GM19351 (cell line): ENCODE measurements around the gene MAMLD1.
"Not testable (repeated sequence)": the region's sequence is repeated elsewhere in the genome, so short reads cannot be mapped to it uniquely, and the experiment has no call there.

Experiments used
- ATAC-seq: cut with Tn5 transposase; IDR thresholded peaks from one replicate; pipeline ENCODE4 v1.9.1; 2021; ENCODE audit warnings: mild to moderate bottlenecking, moderate library complexity; ENCODE audit not compliant: unreplicated experiment

Gene MAMLD1

GRCh38 chrX:150362599-150363481, at the start of gene MAMLD1:
MAMLD1 (plus strand) TSS chrX:150363317; CDS start chrX:150445517, 82,200 bp downstream.
- no peak for ATAC-seq

- ATAC-seq = no peak
Measured at GRCh38 chrX:150313514-150313913, 49.6 kb upstream of the MAMLD1 start.

GRCh38 chrX:150314186-150314585, 48.9 kb upstream of the MAMLD1 start:
- no peak for ATAC-seq

GRCh38 chrX:150316564-150316963, 46.6 kb upstream of the MAMLD1 start:
- no peak for ATAC-seq

GRCh38 chrX:150323020-150323419, 40.1 kb upstream of the MAMLD1 start:
- no peak for ATAC-seq

- no peak for ATAC-seq
Measured at GRCh38 chrX:150324035-150324728, 38.9 kb upstream of the MAMLD1 start.

GRCh38 chrX:150324919-150325318, 38.2 kb upstream of the MAMLD1 start:
- ATAC-seq = no peak

GRCh38 chrX:150326541-150327247, 36.4 kb upstream of the MAMLD1 start:
- ATAC-seq = no peak

GRCh38 chrX:150329282-150329681, 33.8 kb upstream of the MAMLD1 start:
- no peak for ATAC-seq

- ATAC-seq = no peak
Measured at GRCh38 chrX:150329868-150330267, 33.2 kb upstream of the MAMLD1 start.

GRCh38 chrX:150332023-150332422, 31.1 kb upstream of the MAMLD1 start:
- no peak for ATAC-seq

- ATAC-seq = no peak
Measured at GRCh38 chrX:150334100-150334499, 29.0 kb upstream of the MAMLD1 start.

GRCh38 chrX:150334981-150335380, 28.1 kb upstream of the MAMLD1 start:
- ATAC-seq = no peak

- no peak for ATAC-seq
Measured at GRCh38 chrX:150337026-150337425, 26.1 kb upstream of the MAMLD1 start.

- ATAC-seq = no peak
Measured at GRCh38 chrX:150337536-150337935, 25.6 kb upstream of the MAMLD1 start.

GRCh38 chrX:150338615-150339014, 24.5 kb upstream of the MAMLD1 start:
- ATAC-seq = no peak

- no peak for ATAC-seq
Measured at GRCh38 chrX:150339736-150340135, 23.4 kb upstream of the MAMLD1 start.

- not testable (repeated sequence) for ATAC-seq
Measured at GRCh38 chrX:150340326-150340725, 22.8 kb upstream of the MAMLD1 start.

GRCh38 chrX:150347471-150347870, 15.6 kb upstream of the MAMLD1 start:
- no peak for ATAC-seq

- no peak for ATAC-seq
Measured at GRCh38 chrX:150348365-150348764, 14.8 kb upstream of the MAMLD1 start.

GRCh38 chrX:150352114-150352513, 11.0 kb upstream of the MAMLD1 start:
- no peak for ATAC-seq
